Endothelial cell of umbilical vein (primary cell): ENCODE measurements around the gene NGFR. TPM values are rescaled to one million over a fixed set of nuclear protein-coding genes. Genes with fewer than 3 reads are reported as not detected.

Experiments used
- BruUV-seq: library from RNA; stranded (reverse); fragments of 400-500 nt; replicated peaks from 2 replicates; lab custom pipeline; 2021; lab: Mats Ljungman, UMichigan
- CTCF ChIA-PET: fragments of 300-600, 350-600 bp; sonication (Branson Sonifier 250); formaldehyde crosslinking; loops from one replicate; lab custom pipeline; 2021; ENCODE audit warnings: antibody characterized with exemption, inconsistent platforms; lab: Charles Lee
- POLR2A ChIA-PET: fragments of 300-600, 350-600 bp; sonication (Branson Sonifier 250); formaldehyde crosslinking; loops from one replicate; lab custom pipeline; 2021; ENCODE audit warnings: antibody characterized with exemption, inconsistent platforms; lab: Charles Lee
- DNase-seq: peaks from one replicate; pipeline ENCODE4 v3.0.0-alpha.2; 2011; ENCODE audit warnings: low read depth, low spot score
- FAIRE-seq: peaks from 2 replicates; lab custom pipeline; 2011; peaks lifted over from hg19 to GRCh38; lab: Jason Lieb, UNC
- H2AFZ ChIP-seq: 2 replicates; pipeline ENCODE4 v1.6.0; 2012; ENCODE audit warnings: low read depth, low read length, control low read depth, inconsistent platforms
- H3K27ac ChIP-seq: 2 replicates; pipeline ENCODE4 v1.5.1; 2011; ENCODE audit warnings: low read depth, mild to moderate bottlenecking, control low read depth, low read length, moderate library complexity; ENCODE audit not compliant: insufficient read depth
- H3K27me3 ChIP-seq, 2 experiments: 2 replicates each; pipeline versions ENCODE4 v1.6.0 to v1.6.1; 2011; ENCODE audit warnings: low read length in 2 of 2, mixed read lengths in 1 of 2; ENCODE audit not compliant: control insufficient read depth in 2 of 2, insufficient read depth in 2 of 2
- H3K36me3 ChIP-seq, 2 experiments: 2 replicates in 1 of 2; 3 replicates in 1 of 2; pipeline ENCODE4 v1.5.1; 2011; ENCODE audit warnings: low read length in 2 of 2, mild to moderate bottlenecking in 1 of 2, moderate library complexity in 1 of 2; ENCODE audit not compliant: control insufficient read depth in 2 of 2, insufficient read depth in 2 of 2; ENCODE audit errors: extremely low read depth in 1 of 2
- H3K4me1 ChIP-seq: 3 replicates; pipeline ENCODE4 v1.5.1; 2011; ENCODE audit warnings: mild to moderate bottlenecking, low read length; ENCODE audit not compliant: control insufficient read depth, insufficient read depth; ENCODE audit errors: extremely low read depth
- H3K4me2 ChIP-seq: 2 replicates; pipeline ENCODE4 v1.6.1; 2011; ENCODE audit warnings: low read length, control low read depth, mixed read lengths; ENCODE audit not compliant: insufficient read depth
- H3K4me3 ChIP-seq, 3 experiments: fragments of 200-600 bp in 1 of 3; sonication (generic), shearing (Covaris generic) in 1 of 3; replicated peaks in 1 of 3; 2 replicates each; pipeline ENCODE4 v1.5.1; 2011 to 2016; ENCODE audit warnings: control low read depth in 3 of 3, low read length in 3 of 3, mild to moderate bottlenecking in 2 of 3, inconsistent platforms in 1 of 3, low read depth in 1 of 3, moderate library complexity in 1 of 3; ENCODE audit not compliant: insufficient read depth in 1 of 3
- H3K79me2 ChIP-seq: 2 replicates; pipeline ENCODE4 v1.6.0; 2012; ENCODE audit warnings: low read length, inconsistent platforms; ENCODE audit not compliant: control insufficient read depth, insufficient read depth
- H3K9ac ChIP-seq: replicated peaks from 2 replicates; pipeline ENCODE3; 2011; ENCODE audit warnings: low read length, control low read depth; ENCODE audit not compliant: insufficient read depth; ENCODE audit errors: extremely low read depth
- H3K9me1 ChIP-seq: replicated peaks from 3 replicates; pipeline ENCODE4 v1.6.0; 2011; ENCODE audit warnings: mild to moderate bottlenecking, low read length; ENCODE audit not compliant: control insufficient read depth, insufficient read depth; ENCODE audit errors: extremely low read depth
- H3K9me3 ChIP-seq: replicated peaks from 2 replicates; pipeline ENCODE4 v1.5.1; 2012; ENCODE audit warnings: low read length, inconsistent platforms; ENCODE audit not compliant: control insufficient read depth, insufficient read depth
- H4K20me1 ChIP-seq: replicated peaks from 2 replicates; pipeline ENCODE3; 2011; ENCODE audit warnings: mild to moderate bottlenecking, low read length; ENCODE audit not compliant: control insufficient read depth, insufficient read depth; ENCODE audit errors: extremely low read depth
- EZH2 ChIP-seq: IDR thresholded peaks from 2 replicates; pipeline ENCODE4 v1.6.1; 2012; ENCODE audit warnings: borderline replicate concordance, low read depth, mild to moderate bottlenecking, moderate library complexity, low read length, inconsistent platforms; ENCODE audit not compliant: severe bottlenecking
- FOS ChIP-seq: IDR thresholded peaks from 2 replicates; pipeline ENCODE4 v1.6.1; 2011; ENCODE audit warnings: mild to moderate bottlenecking, low read length, moderate library complexity, borderline replicate concordance; ENCODE audit not compliant: insufficient read depth
- GATA2 ChIP-seq: IDR thresholded peaks from 2 replicates; pipeline ENCODE4 v1.7.0; 2011; ENCODE audit warnings: low read depth, mild to moderate bottlenecking, moderate library complexity, mixed read lengths, low read length; ENCODE audit not compliant: insufficient read length, insufficient read depth
- JUN ChIP-seq: IDR thresholded peaks from 2 replicates; pipeline ENCODE4 v1.6.1; 2011; ENCODE audit warnings: borderline replicate concordance, low read depth; ENCODE audit not compliant: insufficient read length, insufficient read depth
- MYC ChIP-seq: IDR thresholded peaks from one replicate; pipeline ENCODE4 v1.6.1; 2011; ENCODE audit warnings: mild to moderate bottlenecking, low read depth, low read length
- POLR2A ChIP-seq: IDR thresholded peaks from 2 replicates; pipeline ENCODE4 v1.6.1; 2012; ENCODE audit warnings: low read depth, mild to moderate bottlenecking, control low read depth, low read length
- POLR2AphosphoS5 ChIP-seq: IDR thresholded peaks from 2 replicates; pipeline ENCODE4 v1.6.1; 2012; ENCODE audit warnings: low read depth, mild to moderate bottlenecking, control low read depth, low read length, moderate library complexity; ENCODE audit not compliant: insufficient read depth
- dilution Hi-C: fragments of 300-500 bp; cut with MboI; formaldehyde crosslinking; loops from one replicate; pipeline ENCODE4 v1.15.0; 2019; ENCODE audit warnings: low sequenced_read_pairs; ENCODE audit not compliant: extremely low pct_ligation_motif_present
- intact Hi-C: fragments of 100-400 bp; cut with micrococcal nuclease; formaldehyde crosslinking; loops from one replicate; pipeline ENCODE4 v1.10.0; 2022
- polyA plus RNA-seq, 4 experiments: library from polyadenylated mRNA; depleted of rRNA in 3 of 4; stranded (reverse) in 3 of 4; unstranded in 1 of 4; fragments of >200 nt; gene quantifications; 2 replicates each; pipeline versions ENCODE4 v1.2.1 to v1.2.3, GENCODE V29; 2011 to 2012; ENCODE audit warnings: missing spikeins in 1 of 4
- total RNA-seq: library from RNA; stranded (reverse); gene quantifications from 2 replicates; pipeline ENCODE4 v1.2.3, GENCODE V29; 2021
- TF ChIP-seq, protein P1 (sequence below): IDR thresholded peaks from 2 replicates; pipeline ENCODE4 v1.6.1; 2011; ENCODE audit not compliant: insufficient read depth, insufficient read length
- TF ChIP-seq, protein P2 (sequence below), 2 donors: IDR thresholded peaks; 1 replicate in 1 of 2; 2 replicates in 1 of 2; pipeline ENCODE4 v1.5.1; 2011; ENCODE audit warnings: low read length in 2 of 2, mild to moderate bottlenecking in 2 of 2, moderate library complexity in 2 of 2, control low read depth in 1 of 2, inconsistent platforms in 1 of 2, low read depth in 1 of 2; ENCODE audit not compliant: insufficient read depth in 1 of 2; ENCODE audit errors: extremely low read depth in 1 of 2

NGFR gene
- total and polyA plus RNA-seq, 2 donors (not counting 3 experiments of a cell fraction or from before 2014, with no cell fraction given) = not detected

DNA sequence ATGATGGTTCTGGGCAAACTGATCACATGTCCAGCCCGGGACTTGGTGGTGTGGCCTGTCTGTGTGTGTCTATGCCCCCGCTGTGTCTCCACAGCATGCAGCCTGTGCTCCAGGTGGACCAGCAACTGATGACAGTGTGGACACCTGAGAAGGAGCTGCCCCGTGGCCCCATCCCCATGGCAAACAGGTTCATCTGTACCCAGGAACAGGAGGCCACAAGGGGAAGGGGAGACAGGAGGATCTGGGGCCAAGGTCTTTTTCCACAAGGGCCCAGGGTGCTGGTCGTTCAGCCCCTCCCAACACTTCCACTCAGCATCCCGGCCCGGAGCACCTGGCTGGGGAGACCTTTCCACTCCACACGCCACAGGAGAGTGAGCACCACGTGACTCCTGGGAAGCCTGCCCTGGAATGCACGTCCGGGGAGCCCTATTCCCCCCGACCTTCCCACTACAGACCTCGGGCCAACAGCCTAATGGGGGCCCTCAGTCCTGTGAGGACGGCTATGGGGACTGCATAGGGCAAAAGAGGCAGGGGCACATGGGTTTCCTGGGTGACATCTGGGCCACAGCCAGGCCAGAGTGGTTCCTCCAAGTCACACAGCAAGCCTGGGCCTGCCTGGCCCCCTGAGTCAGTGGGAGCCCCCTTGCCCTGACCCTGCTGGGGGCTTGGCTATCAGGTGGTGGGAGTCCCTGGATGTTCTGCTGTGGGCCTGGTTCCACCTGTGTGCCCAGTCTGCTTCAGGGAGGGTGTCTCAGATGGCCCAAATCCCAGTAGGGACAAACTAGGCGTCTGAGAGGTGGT, 59.8 kb downstream of the NGFR start:
- H3K79me2 ChIP-seq = no peaks in the 10 kb centered on the region
- POLR2A ChIA-PET = no interaction called here
- H2AFZ ChIP-seq = no peak overlapping the region
- H3K9me1 ChIP-seq = no peaks in the 10 kb centered on the region
- no peak for DNase-seq
- dilution Hi-C loops = no loop called here
- no peaks in the 10 kb centered on the region for H3K9me3 ChIP-seq
- H3K9ac ChIP-seq = no peak overlapping the region
- no peaks in the 10 kb centered on the region for H3K27me3 ChIP-seq
- intact Hi-C loops = no loop called here
- no TSS peak for BruUV-seq
- CTCF ChIA-PET = interaction anchor here (0.6 to 4.2 kb wide), 15 partner anchors 10 to 468 kb away, joined by 3 to 188 read pairs (median 15); partner anchors contain the start of genes PHB1 and SLC35B1
- H3K4me2 ChIP-seq = no peak overlapping the region
- no peak for FAIRE-seq
- H4K20me1 ChIP-seq = no peaks in the 10 kb centered on the region
- H3K4me1 ChIP-seq = peaks cover 2% of the 10 kb centered on the region
- H3K27ac ChIP-seq = no peak overlapping the region
- no peak overlapping the region for H3K4me3 ChIP-seq
- TF ChIP-seq, protein P1, sequence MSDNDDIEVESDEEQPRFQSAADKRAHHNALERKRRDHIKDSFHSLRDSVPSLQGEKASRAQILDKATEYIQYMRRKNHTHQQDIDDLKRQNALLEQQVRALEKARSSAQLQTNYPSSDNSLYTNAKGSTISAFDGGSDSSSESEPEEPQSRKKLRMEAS = no peak
- no peak for TF ChIP-seq EZH2
- no peak for TF ChIP-seq POLR2A
- TF ChIP-seq MYC = no peak
- TF ChIP-seq POLR2AphosphoS5 = no peak
- TF ChIP-seq, protein P2, sequence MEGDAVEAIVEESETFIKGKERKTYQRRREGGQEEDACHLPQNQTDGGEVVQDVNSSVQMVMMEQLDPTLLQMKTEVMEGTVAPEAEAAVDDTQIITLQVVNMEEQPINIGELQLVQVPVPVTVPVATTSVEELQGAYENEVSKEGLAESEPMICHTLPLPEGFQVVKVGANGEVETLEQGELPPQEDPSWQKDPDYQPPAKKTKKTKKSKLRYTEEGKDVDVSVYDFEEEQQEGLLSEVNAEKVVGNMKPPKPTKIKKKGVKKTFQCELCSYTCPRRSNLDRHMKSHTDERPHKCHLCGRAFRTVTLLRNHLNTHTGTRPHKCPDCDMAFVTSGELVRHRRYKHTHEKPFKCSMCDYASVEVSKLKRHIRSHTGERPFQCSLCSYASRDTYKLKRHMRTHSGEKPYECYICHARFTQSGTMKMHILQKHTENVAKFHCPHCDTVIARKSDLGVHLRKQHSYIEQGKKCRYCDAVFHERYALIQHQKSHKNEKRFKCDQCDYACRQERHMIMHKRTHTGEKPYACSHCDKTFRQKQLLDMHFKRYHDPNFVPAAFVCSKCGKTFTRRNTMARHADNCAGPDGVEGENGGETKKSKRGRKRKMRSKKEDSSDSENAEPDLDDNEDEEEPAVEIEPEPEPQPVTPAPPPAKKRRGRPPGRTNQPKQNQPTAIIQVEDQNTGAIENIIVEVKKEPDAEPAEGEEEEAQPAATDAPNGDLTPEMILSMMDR (IDR thresholded peaks at IDR 0.05; ENCODE audit: extremely low read depth in 1 of 2, insufficient read depth in 1 of 2, low read depth in 1 of 2, low read length in 2 of 2) = no peak
- TF ChIP-seq GATA2 = no peak
- no peak for TF ChIP-seq FOS
- TF ChIP-seq JUN = no peak
- no peaks in the 10 kb centered on the region for H3K36me3 ChIP-seq
